Stimulated activated naive B cell treated with anti-CD40 and anti-IgM and Interleukin-4, amounts not matched to agents 10 μg/mL and 1 μg/mL and 100 μg/mL, for 72 hours (primary cell): ENCODE measurements around the gene LRP8.

Source experiments
- ATAC-seq, 2 donors: fragments of 150-1000 bp; cut with Tn5 transposase; replicated peaks; 2 replicates each; pipeline ENCODE4 v1.10.0; 2021; ENCODE audit warnings: moderate library complexity in 1 of 2
- DNase-seq: peaks from one replicate; pipeline ENCODE4 v3.0.0; 2021
- H3K27ac Mint-ChIP-seq: one replicate; pipeline ENCODE4 v1.8.0; 2022; ENCODE audit warnings: mild to moderate bottlenecking, mixed read lengths
- H3K27me3 Mint-ChIP-seq, 2 donors: one replicate each; pipeline ENCODE4 v1.8.0; 2022; ENCODE audit warnings: mixed read lengths in 2 of 2
- H3K36me3 Mint-ChIP-seq, 2 donors: one replicate each; pipeline ENCODE4 v1.8.0; 2022; ENCODE audit warnings: mixed read lengths in 2 of 2, mild to moderate bottlenecking in 1 of 2
- H3K4me1 Mint-ChIP-seq, 2 donors: one replicate each; pipeline ENCODE4 v1.8.0; 2022; ENCODE audit warnings: mixed read lengths in 2 of 2, mild to moderate bottlenecking in 1 of 2
- H3K4me3 Mint-ChIP-seq, 2 donors: one replicate each; pipeline ENCODE4 v1.8.0; 2022; ENCODE audit warnings: mild to moderate bottlenecking in 2 of 2, mixed read lengths in 2 of 2, moderate library complexity in 1 of 2
- H3K9me3 Mint-ChIP-seq, 2 donors: one replicate each; pipeline ENCODE4 v1.8.0; 2022; ENCODE audit warnings: mixed read lengths in 2 of 2, mild to moderate bottlenecking in 1 of 2

The LRP8 gene

DNA sequence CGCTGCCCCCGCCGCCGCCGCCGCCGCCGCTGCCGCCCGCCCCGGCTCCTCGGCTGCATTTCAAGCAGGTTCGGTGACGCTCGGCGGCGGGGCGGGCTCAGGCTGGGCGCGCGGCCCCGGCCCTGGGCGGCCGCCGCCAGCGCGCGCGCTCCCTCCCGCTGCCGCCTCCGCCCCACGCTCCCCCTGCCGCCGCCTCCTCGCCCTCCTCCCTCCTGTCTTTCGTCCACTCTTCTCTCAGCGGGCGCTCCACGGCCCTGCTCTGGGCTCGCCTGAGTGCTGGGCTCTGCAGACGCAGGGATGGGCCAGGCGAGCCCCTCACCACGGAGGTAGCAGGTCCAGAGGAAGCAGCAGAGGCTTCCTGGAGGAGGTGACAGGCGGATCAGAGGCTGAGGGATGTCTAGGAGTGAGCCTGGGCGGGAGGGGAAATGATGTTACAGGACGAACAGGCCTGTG lies at the start of gene LRP8:
Gene LRP8 (minus strand): TSS at position 62 of the 453 bp plus-strand sequence. CDS start 158 bp downstream, outside the sequence.
- H3K4me3 Mint-ChIP-seq, result peak within 1 kb of the TSS; percentile 100
- H3K4me1 Mint-ChIP-seq, result peaks cover 9 to 37% of the 10 kb centered on the region in 2 donors
- H3K27ac Mint-ChIP-seq, result peak within 1 kb of the TSS; percentile 98
- ATAC-seq, result peak; percentile 44 to 60
- H3K27me3 Mint-ChIP-seq, result no peaks in the 10 kb centered on the region
- peaks cover 21 to 36% of the 10 kb centered on the region in 2 donors for H3K36me3 Mint-ChIP-seq
- no peaks in the 10 kb centered on the region for H3K9me3 Mint-ChIP-seq
- DNase-seq, result peak; percentile 71

DNA sequence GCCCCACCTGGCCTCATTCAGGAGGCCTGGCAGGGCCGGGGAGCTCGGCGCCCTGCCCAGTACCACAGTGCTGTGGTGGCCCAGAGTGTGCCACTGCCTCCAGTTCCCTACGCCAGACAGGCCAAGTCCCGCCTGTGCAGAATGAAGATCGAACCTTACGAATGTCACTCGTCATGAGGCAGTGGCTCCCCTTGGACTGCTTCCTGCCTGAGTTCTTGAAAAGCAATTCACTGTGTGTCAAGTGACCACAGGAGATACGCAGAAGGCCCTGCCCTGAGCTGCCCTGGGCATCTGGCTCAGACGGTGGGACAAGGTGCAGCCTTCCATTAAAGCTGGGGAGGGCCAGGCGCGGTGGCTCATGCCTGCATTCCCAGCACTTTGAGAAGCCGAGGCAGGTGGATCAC lies 49.6 kb upstream of the LRP8 start:
- Mint-ChIP-seq H3K4me1 (peaks cover 0 to 2% of the 10 kb centered on the region in 2 donors), H3K4me3 (no peak overlapping the region), H3K27me3 (peaks cover 13 to 19% of the 10 kb centered on the region in 2 donors), H3K9me3 (no peaks in the 10 kb centered on the region), H3K27ac (no peak overlapping the region), H3K36me3 (no peaks in the 10 kb centered on the region)
- DNase-seq, result no peak
- no peak for ATAC-seq

DNA sequence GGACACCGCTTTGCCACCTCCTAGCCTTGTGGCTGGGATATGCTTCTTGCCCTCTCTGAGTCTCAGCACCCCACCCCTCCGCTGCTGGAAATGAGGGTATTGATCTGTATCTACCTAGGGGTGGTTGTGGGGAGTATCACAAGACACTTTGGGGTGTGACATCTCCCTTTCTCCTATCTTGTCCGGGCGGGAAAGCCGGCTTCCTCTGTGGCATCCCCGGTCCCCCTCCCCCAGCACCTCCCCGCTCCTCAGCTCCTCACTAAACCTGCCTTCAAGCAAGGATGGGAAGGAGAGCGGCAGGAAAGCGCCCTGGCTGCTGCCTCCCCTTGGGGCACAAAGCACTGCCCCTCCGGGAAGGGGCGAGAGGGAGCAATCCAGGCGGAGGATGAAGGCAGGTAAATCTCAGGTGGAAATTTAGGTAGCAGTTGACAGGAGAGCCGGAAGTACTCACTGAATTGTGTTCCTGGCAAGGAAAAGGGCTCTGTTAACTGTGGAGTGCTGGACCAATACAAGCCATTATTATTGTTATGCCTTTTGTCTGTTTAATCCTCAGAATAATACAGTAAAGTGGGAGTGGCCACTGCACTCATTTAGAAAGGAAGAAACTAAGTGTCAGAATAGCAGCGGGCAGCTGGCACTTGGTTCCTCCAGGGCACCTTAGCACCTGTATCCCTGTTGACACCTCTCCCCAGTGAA lies 49.0 kb upstream of the LRP8 start:
- ATAC-seq (no peak), DNase-seq (no peak)
- Mint-ChIP-seq H3K36me3 (no peaks in the 10 kb centered on the region), H3K9me3 (no peaks in the 10 kb centered on the region), H3K4me1 (peaks cover 0 to 2% of the 10 kb centered on the region in 2 donors), H3K27ac (no peak overlapping the region), H3K27me3 (peaks cover 12 to 17% of the 10 kb centered on the region in 2 donors), H3K4me3 (no peak overlapping the region)

DNA sequence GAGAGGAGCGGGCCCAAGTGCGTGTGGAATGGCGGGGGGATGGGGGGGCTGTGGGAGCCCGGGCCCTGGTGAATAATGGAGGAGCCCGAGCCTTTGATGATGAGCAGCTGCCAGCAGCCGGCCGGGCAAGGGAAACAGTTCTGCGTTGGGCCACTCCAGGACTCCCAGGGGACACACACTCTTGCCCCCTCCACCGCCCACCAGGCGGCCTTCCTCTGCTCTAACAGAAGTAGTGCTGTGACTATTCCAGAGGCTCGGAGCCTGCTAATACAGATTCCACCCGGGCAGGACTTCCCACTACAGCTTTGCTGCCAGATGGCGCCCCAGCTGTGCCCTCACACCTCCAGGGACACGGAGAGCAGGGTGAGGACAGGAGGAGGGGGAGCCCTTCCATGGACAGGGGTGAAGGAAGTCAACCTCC lies 48.2 kb upstream of the LRP8 start:
- Mint-ChIP-seq H3K4me3 (no peak overlapping the region), H3K27ac (no peak overlapping the region), H3K9me3 (no peaks in the 10 kb centered on the region), H3K36me3 (no peaks in the 10 kb centered on the region), H3K4me1 (peaks cover 0 to 2% of the 10 kb centered on the region in 2 donors), H3K27me3 (peaks cover 9 to 12% of the 10 kb centered on the region in 2 donors)
- ATAC-seq (no peak), DNase-seq (no peak)

DNA sequence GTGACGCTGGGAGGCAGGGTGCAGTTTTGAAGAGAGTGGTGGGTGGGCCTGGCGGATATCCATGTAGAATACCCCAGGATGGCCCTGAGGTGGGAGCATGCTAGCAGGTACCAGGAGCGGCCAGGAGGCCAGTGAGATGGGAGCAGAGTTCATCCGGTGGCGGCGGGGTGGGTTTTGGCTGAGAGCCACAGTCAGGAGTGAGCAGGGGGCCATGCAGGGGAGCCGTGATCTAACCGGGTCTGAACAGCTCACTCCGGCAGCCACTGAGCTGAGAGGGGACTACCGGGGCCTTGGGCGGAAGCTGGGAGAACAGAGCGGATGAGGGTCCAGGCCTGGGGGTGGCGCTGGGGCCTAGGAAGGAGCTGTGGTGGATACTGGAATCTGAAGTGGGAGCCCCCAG lies 47.6 kb upstream of the LRP8 start:
- Mint-ChIP-seq H3K9me3 (no peaks in the 10 kb centered on the region), H3K4me1 (peaks cover 0 to 2% of the 10 kb centered on the region in 2 donors), H3K36me3 (no peaks in the 10 kb centered on the region), H3K27me3 (peaks cover 7 to 12% of the 10 kb centered on the region in 2 donors), H3K27ac (no peak overlapping the region), H3K4me3 (no peak overlapping the region)
- DNase-seq, result no peak
- ATAC-seq, result no peak

DNA sequence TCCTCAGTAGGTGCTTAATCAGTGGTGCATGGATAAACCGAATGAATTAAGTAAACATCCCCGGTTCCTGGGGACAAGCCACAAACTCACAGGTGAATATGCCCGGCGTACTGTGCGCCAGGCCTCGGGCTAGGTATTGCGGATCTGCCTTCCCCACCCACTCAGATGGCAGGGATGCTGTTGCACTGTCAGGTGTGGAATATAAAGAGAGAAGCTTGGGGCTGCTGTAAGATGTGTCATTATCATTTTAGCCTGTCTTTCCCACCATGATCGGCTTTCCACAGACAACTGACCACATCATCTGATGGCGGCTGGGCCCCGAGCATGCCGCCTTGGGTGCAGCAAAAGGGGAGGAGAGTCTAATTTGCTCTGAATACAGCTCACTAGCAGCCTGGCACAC lies 45.4 kb upstream of the LRP8 start:
- H3K27me3 Mint-ChIP-seq, result no peaks in the 10 kb centered on the region
- H3K4me1 Mint-ChIP-seq, result peaks cover 3 to 6% of the 10 kb centered on the region in 2 donors
- H3K9me3 Mint-ChIP-seq, result no peaks in the 10 kb centered on the region
- no peaks in the 10 kb centered on the region for H3K36me3 Mint-ChIP-seq
- ATAC-seq (no peak), DNase-seq (no peak)
- H3K4me3 Mint-ChIP-seq, result no peak overlapping the region
- H3K27ac Mint-ChIP-seq, result no peak overlapping the region

DNA sequence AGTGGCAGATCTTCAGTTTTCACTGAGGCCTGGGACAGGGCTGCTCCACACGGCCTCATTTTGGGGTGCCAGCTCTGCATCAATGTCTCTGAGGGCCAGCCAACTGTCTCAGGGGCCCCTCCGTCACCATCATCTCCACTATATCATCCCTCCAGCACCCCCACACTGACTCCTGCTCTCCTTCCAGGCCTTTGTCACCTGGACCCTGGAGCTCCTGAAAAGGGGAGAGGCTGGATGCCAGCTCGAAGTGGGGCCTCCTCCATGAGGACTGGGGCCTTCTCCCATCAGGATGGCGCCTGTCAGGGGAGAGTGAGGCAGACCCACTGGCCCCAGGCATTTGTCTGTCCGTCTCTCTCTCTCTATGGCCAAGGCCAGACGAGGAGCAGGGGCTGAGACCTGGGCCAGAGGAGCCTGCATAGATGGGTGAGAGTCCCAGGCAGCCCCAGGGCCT lies 44.7 kb upstream of the LRP8 start:
- H3K36me3 Mint-ChIP-seq, result peaks cover 0 to 3% of the 10 kb centered on the region in 2 donors
- no peaks in the 10 kb centered on the region for H3K27me3 Mint-ChIP-seq
- no peaks in the 10 kb centered on the region for H3K9me3 Mint-ChIP-seq
- H3K4me1 Mint-ChIP-seq, result peaks cover 10 to 14% of the 10 kb centered on the region in 2 donors
- no peak overlapping the region for H3K27ac Mint-ChIP-seq
- H3K4me3 Mint-ChIP-seq, result no peak overlapping the region
- DNase-seq (no peak), ATAC-seq (no peak)

DNA sequence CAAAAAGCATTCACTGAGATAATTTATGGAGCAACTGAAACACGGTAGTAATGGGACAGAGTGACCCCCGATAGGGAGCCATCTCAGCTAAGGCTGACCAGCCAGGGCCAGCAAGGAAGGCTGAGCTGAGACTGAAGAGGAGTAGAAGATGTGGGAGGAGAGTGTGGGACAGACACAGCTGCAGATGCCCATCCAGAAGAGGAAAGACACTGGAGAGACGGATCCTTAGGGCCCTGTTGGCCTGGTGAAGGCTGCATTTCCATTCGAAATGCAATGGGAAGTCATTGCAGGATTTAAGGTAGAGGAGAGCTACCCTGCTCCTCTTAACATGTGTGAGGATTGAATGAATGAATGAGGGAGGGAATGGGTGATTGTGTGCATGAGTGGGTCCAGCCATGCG lies 44.0 kb upstream of the LRP8 start:
- no peak for ATAC-seq
- Mint-ChIP-seq H3K27ac (no peak overlapping the region), H3K9me3 (no peaks in the 10 kb centered on the region), H3K27me3 (no peaks in the 10 kb centered on the region), H3K36me3 (peaks cover 0 to 3% of the 10 kb centered on the region in 2 donors), H3K4me3 (no peak overlapping the region), H3K4me1 (peaks cover 15 to 20% of the 10 kb centered on the region in 2 donors)
- DNase-seq, result no peak

DNA sequence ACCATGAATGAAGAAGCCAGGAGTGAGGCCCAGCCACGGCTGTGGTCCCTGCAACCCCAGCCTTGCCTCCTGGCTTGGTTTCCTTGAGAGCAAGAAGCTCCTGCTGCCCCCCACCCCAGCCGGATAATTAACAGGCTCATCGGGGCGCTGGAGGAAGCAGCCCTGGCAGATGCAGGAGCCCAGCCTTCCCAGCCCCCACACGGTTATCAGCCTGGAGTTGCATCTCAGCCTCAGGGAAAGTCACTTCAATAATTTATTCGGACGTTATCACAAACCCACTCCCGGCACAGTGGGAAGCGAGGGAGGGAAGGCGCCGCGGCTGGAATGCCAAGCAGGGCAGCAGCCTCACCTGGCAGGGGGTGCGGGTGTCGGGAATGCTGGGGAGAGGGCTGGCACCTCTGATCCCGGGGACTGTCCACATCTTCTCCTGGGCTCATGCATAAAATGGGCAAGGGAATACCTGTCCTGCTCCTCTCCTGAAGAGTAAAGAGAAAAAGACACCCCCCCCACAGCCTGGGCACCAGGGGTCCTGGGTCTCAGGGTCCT lies 43.3 kb upstream of the LRP8 start:
- Mint-ChIP-seq H3K9me3 (no peaks in the 10 kb centered on the region), H3K4me3 (no peak overlapping the region), H3K36me3 (peaks cover 0 to 3% of the 10 kb centered on the region in 2 donors), H3K4me1 (peaks cover 19 to 27% of the 10 kb centered on the region in 2 donors), H3K27ac (no peak overlapping the region), H3K27me3 (no peaks in the 10 kb centered on the region)
- no peak for ATAC-seq
- no peak for DNase-seq

DNA sequence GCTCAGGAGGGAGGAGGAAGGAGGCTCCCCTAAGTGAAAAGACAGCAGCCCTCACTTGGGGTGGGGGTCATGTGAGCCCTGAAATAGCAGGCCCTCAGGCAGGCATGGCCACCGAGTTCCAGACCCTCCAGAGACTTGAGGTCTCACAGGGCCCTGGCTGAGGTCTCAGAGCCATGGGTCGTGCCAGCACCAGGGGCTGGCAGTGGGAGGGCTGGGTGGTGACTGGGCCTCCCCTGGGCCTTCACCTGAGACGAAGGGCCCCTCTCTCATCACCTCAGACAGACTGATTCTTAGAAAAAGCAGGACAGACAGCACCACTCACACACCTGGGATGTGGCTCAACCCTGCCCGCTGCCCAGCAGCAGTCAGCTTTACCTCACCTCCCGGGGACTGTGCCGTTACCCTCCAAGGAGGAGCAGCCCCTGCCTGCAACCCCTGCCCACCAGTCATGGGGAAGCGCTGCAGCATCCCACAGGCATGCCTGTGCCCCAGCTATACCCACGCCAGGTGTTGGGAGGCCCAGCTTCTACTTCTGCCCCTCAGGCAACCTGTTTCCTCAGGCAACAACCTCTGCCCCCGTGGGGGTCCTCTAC lies 42.6 kb upstream of the LRP8 start:
- DNase-seq (no peak), ATAC-seq (no peak)
- H3K9me3 Mint-ChIP-seq, result no peaks in the 10 kb centered on the region
- H3K36me3 Mint-ChIP-seq, result peaks cover under 1 to 3% of the 10 kb centered on the region in 2 donors
- H3K27ac Mint-ChIP-seq, result no peak overlapping the region
- peaks cover 24 to 34% of the 10 kb centered on the region in 2 donors for H3K4me1 Mint-ChIP-seq
- no peaks in the 10 kb centered on the region for H3K27me3 Mint-ChIP-seq
- no peak overlapping the region for H3K4me3 Mint-ChIP-seq

DNA sequence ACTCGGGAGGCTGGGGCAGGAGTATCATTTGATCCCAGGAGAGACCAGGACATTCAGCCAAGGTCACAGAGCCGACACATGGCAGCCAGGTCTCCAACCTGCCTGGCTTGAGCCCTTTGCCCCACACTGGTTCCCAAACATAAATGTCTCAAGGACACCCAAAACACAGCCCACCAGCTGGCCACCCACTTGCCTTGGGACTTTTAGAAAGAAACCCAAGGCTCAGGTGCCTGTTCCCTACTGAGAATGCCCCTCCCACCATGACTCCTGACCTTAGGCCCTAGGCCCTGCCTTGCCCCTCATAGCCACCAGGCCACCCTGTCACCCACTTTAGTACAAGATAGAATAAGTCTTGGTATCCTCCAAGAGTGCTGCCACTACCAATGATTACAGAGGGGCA lies 41.9 kb upstream of the LRP8 start:
- Mint-ChIP-seq H3K4me1 (peaks cover 24 to 41% of the 10 kb centered on the region in 2 donors), H3K27ac (no peak overlapping the region), H3K27me3 (no peaks in the 10 kb centered on the region), H3K9me3 (no peaks in the 10 kb centered on the region), H3K4me3 (no peak overlapping the region), H3K36me3 (peaks cover 2 to 6% of the 10 kb centered on the region in 2 donors)
- ATAC-seq (no peak), DNase-seq (no peak)

DNA sequence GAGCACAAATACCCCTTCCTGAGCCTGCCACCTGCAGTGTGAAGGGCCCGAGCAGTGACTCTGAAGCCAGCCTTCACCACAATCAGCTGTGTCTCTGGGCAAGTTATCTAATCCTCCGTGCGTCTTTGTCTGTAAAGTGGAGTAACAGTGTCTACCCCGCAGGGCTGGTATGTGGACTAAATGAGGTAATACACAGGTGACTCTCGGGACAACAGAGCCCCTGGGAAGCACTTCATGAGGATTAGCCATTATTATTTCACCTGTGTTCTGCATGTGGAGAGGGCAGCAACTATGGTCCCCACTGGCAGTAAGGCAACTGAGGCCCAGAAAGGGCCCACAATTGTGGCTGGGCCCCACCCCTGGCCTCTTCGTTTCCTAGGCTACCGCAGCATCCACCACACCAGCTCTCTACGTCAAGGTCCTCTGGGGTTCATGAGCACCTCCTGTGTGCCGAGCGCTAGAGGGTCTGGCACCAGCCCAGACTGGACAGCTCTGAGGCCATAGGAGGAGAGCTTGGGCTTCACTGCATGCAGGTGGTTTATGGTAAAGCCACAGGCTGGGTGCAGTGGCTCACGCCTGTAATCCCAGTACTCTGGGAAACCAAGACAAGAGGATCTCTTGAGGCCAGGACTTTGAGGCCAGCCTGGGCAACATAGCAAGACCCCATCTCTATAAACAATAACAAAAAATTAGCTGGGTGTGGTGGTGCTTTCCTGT lies 41.3 kb upstream of the LRP8 start:
- Mint-ChIP-seq H3K9me3 (no peaks in the 10 kb centered on the region), H3K27ac (no peak overlapping the region), H3K4me1 (peaks cover 24 to 41% of the 10 kb centered on the region in 2 donors), H3K4me3 (no peak overlapping the region), H3K36me3 (peaks cover 2 to 9% of the 10 kb centered on the region in 2 donors), H3K27me3 (no peaks in the 10 kb centered on the region)
- ATAC-seq, result no peak
- DNase-seq, result no peak

DNA sequence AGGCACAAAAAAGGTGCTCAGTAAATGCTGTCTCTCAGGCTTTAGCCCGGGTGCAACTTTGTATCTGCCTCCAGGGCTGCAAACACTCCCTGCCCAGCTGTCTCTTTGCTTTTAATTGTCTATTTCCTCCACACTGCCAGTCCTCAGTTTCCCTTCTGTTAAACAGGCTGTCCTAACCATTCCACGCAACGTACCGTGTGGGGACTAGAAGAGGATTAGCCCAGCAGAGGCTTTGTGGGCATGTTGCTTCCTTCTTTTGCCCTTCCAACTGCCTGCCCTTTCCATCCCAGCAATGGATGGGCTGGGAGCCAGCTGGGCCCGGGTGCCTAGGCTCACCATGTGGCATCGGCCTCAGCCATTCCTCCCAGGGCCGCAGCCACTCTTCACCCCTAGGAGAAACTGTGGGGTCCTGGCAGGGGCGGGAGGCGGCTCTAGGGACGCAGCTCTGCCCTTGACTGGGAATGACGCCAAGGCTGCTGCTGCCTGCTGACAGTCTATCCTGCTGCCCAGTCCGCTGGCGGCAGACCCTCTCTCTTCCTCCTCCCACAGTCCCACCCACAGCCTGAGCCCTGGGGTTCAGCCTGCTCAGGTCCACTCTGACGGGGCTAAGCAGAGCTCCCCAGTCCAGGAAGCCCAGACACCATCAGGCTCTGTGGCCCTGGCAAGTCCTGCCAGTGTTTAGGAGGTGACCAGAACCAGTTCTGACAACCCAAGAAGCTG lies 40.6 kb upstream of the LRP8 start:
- no peak for ATAC-seq
- Mint-ChIP-seq H3K9me3 (no peaks in the 10 kb centered on the region), H3K27me3 (no peaks in the 10 kb centered on the region), H3K27ac (peak overlapping the region; percentile 95), H3K4me1 (peaks cover 25 to 41% of the 10 kb centered on the region in 2 donors), H3K4me3 (peak overlapping the region; percentile 90 to 93), H3K36me3 (peaks cover 2 to 10% of the 10 kb centered on the region in 2 donors)
- no peak for DNase-seq
